Inferior parietal cortex (tissue), 1 donor: Measurements from ENCODE around the gene ATP6V0E1.

Experiments
- DNase-seq: peaks from one replicate; pipeline ENCODE4 v3.0.0-alpha.2; 2016; ENCODE audit errors: extremely low spot score

ATP6V0E1 gene

DNA sequence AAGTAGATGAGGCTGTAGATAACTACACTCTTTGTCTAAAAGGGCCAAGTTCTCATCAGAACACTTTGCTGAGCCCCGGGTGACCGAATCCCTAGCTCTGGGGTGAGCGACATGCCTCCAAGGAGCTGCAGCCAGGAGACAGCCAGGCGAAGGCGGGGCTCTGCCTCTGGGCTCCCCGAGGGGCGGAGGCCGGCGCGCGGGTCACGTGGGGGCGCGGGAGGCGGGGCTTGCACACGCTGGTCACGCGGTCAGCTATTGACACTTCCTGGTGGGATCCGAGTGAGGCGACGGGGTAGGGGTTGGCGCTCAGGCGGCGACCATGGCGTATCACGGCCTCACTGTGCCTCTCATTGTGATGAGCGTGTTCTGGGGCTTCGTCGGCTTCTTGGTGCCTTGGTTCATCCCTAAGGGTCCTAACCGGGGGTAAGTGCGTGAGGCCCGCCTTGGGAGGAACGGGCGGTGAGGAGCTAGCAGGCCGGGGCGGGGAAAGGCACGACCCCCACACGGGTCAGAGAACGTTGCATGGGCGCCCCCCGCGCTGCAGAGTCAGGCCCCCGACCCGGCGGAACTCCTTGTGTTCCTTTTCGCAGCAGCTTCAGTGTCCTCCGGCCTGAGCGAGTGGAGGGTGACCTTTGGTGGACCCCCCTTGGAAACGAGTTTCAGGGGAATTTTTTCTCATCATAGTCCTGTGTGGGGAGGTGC lies at the start of gene ATP6V0E1:
TSS of gene ATP6V0E1 (plus strand) at position 230 of the 702 bp plus-strand sequence. CDS start at position 320, 90 bp downstream.
- DNase-seq = peak; percentile 94

DNA sequence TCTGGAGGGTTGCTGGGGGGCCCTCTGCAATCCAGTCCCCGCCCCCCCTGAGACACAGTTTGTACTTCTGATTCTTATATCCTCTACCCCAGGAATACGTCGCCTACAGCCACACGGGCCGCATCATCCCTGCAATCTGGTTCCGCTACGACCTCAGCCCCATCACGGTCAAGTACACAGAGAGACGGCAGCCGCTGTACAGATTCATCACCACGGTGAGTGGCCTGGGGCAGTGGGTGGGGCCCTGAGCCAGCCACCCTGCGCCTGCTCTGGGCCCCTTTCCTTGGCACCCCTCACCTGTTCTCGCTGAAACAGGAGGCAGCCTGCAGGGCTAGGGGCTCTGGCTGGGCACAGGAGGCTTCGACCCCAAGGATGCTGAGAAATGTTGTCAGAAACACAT lies 48.5 kb upstream of the ATP6V0E1 start:
- DNase-seq = no peak

DNA sequence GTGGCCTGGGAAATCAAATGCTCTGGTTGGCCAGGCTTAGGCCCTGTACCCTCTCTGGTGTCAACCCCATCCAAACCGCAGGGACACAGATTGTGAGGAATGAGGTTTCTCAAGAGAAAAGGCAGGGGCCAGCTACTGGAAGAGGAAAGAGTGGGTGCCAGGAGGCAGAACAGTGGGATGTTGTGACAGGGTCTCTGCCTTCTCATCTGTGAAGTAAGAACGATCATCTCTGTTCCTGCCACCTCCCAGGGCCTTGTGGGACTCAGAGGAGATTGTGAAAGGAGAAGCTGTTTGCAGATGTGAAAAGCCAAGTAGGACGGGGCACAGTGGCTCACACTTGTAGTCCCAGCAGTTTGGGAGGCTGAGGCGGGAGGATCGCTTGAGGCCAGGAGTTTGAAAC lies 47.2 kb upstream of the ATP6V0E1 start:
- DNase-seq = no peak

GRCh38 chr5:172939071-172939470 lies 44.5 kb upstream of the ATP6V0E1 start:
- no peak for DNase-seq

DNA sequence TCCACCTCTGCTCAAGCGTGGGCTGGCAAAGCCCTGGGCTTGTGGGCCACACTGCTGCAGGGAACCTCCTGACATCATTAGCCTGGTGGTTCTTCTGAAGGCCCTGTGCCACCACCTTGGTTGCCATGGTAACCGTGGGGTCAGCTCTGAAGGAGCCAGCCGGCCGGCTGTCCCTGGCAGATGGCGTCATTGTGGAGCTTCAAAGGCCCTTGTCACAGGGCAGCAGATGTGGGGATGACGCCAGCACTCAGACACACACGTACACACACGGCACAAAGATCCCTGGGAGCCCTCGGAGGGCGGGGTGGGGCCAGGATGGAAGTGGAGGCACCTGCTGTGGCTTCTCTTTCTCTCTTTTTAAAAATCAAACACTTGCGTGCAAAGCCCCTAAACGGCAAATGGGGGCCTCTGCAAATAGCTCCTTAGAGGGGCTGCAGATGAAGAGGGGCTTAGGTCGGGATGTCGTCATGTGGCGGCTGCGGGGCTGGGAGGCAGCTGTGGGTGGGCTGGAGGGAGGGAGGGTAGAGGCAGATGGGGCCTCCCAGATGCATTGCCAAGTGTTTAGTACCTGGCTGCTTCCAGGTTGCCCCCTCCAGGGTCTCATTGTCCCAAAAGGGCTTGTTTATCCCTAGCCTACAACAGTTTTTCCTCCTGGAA lies 43.8 kb upstream of the ATP6V0E1 start:
- DNase-seq = no peak

DNA sequence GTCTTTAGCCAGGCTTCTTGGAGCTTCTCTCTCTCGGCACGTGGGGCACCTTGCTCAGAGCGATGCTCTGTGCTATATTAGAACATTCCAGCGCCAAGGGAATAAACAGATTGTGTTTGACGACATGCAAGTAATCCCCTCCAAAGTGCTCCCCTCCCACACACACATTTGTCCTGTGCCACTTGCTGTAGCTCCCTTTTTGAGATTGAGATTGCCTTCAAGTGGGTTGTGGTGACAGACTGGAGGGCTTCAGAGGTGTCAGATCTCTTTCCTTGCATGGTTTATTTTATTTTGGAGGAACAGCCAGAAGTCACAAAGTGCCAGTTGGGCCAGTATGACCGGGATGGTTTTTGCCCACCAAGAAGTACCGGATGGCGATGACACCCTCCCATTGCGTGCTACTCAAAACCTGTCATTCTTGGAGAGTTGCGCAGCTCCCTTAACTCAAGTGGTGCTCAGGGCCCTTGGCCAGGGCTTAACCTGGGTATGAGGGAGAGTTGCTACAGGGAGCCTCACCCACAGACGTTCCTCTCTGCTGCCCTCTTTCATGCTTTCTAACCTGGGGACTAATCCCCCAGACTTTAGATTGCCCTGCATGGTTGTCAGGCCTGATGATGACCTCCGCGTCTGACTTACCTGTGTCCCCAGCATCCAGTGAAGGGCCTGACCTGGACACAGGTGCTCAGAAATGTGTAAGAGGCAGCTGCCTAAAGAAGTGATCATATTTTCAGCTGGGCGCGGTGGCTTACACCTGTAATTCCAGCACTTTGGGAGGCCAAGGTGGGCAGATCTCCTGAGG lies 43.1 kb upstream of the ATP6V0E1 start:
- DNase-seq = no peak

GRCh38 chr5:172941067-172941516 lies 42.5 kb upstream of the ATP6V0E1 start:
- DNase-seq = no peak

- DNase-seq = no peak
Observed at GRCh38 chr5:172942556-172942955, 41.0 kb upstream of the ATP6V0E1 start.

GRCh38 chr5:172943283-172943841 lies 40.2 kb upstream of the ATP6V0E1 start:
- DNase-seq = no peak

DNA sequence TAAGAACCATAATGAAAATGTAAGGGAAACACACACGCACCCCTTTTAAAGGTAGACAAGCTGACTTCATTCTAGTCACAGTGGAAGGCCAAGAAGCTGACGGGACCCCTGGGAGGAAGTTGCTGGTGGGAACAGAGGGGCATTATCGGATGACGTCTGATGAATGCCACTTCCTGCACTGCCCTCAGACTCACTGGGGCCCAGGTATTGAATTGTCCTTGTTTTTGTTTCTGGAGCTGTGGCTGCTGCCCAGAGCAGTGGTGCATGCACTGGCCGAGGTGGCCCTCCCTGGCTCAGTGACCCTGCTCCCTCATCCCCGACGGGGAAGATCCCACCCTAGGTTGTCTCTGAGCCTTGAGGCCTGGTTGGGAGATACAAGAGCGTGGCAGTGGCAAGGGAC lies 39.7 kb upstream of the ATP6V0E1 start:
- no peak for DNase-seq

- DNase-seq = no peak
Observed at GRCh38 chr5:172944741-172945140, 38.8 kb upstream of the ATP6V0E1 start.

GRCh38 chr5:172945151-172945550 lies 38.4 kb upstream of the ATP6V0E1 start:
- no peak for DNase-seq

GRCh38 chr5:172946146-172946545 lies 37.4 kb upstream of the ATP6V0E1 start:
- no peak for DNase-seq

DNA sequence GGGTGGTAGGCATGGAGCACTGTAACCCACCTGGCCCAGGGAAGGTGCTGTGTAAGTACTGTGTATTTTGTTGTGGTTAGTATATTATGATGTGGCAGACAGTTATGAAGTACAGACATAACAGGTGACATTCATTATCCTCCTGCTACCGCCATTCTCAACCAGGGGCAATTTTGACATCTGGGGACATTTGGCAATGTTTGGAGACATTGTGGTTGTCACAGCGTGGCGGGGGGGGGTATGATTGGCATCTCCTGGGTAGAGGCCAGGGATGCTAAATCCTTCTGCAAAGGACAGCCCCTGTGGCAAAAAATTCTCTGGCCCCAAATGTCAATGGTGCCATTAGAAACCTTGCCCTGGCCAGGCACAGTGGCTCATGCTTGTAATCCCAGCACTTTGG lies 34.1 kb upstream of the ATP6V0E1 start:
- DNase-seq = no peak

DNA sequence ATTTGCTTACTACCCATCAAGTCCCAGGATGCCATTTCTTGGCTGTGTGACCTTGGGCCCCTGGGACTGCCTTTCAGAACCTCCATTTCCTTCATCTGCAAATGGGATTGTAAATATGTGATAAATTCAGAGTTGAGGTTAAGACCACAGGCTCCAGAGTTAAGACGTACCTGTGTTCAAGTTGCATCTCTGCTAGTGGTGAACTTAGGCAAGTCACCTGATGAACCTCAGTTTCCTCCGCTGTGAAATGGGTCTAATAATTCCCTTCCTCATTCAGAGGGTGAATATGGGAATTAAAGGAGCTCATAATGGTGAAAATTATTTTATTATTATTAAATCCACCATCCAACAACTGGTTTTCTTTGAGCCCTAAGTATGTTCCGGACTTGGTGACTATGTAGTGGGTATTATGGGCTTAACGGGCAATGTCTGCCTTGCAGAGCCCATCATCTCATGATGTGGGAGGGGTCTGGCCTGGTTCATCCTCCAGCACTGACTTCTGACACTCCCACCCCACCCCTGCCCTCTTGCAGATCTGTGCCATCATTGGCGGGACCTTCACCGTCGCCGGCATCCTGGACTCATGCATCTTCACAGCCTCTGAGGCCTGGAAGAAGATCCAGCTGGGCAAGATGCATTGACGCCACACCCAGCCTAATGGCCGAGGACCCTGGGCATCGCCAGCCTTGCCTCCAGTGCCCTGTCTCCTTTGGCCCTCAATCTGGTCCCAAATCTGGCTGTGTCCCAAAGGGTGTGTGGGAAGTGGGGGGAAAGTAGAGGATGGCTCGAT lies 33.2 kb upstream of the ATP6V0E1 start:
- no peak for DNase-seq

DNA sequence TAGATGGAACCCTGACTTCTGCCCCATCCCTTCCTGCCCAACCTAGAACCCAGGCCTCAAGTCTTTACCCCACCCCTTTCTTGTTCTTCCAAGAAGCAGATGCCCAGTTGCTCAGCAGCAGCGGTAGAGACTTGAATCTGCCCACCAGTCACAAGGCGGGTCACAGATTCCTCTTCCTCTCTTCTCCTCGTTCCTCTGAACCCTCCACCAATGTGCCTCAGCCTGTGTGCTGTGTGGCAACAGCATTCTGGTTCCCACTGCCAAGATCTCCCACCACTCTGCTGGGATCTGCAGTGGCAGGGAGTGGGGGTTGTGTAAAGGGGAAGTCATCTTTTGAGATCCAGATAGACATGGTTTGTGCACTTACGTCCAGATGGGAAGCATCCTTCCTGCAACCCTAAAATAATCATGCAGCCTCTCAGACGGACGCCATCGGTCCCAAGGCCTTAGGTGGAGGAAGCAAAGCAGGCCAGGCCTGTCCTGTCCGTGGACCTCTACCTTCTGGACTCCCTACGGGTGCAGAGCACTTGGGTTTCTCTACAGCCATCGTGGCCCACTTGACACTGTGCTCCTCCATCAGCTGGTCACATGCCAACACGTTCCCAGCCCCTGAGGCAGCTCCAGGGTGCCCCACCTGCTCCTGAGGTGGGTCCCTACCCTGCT lies 32.1 kb upstream of the ATP6V0E1 start:
- no peak for DNase-seq

- DNase-seq = no peak
Observed at GRCh38 chr5:172952034-172952511, 31.5 kb upstream of the ATP6V0E1 start.

- DNase-seq = no peak
Observed at GRCh38 chr5:172953776-172954675, 29.5 kb upstream of the ATP6V0E1 start.

GRCh38 chr5:172954751-172955159 lies 28.8 kb upstream of the ATP6V0E1 start:
- DNase-seq = no peak

GRCh38 chr5:172956228-172956627 lies 27.3 kb upstream of the ATP6V0E1 start:
- DNase-seq = no peak
